GM23248 (cell line): ENCODE results near the gene INTS1. TPM values are rescaled to one million over a fixed set of nuclear protein-coding genes. Genes with fewer than 3 reads are reported as not detected.

Experiments used
- DNase-seq: peaks from one replicate; pipeline ENCODE4 v3.0.0-alpha.2; 2015
- H2AFZ ChIP-seq: fragments of 200-600 bp; sonication (generic); 2 replicates; pipeline ENCODE4 v1.6.1; 2016; ENCODE audit warnings: antibody characterized with exemption
- H3F3A ChIP-seq: fragments of 200-600 bp; sonication (generic); 2 replicates; pipeline ENCODE4 v1.6.1; 2016; ENCODE audit warnings: mild to moderate bottlenecking, antibody characterized with exemption, mixed run types; ENCODE audit not compliant: insufficient read depth
- H3K27ac ChIP-seq: fragments of 200-600 bp; sonication (generic); 2 replicates; pipeline ENCODE4 v1.5.1; 2016; ENCODE audit warnings: mild to moderate bottlenecking
- H3K27me3 ChIP-seq: fragments of 200-600 bp; sonication (generic); replicated peaks from 2 replicates; pipeline ENCODE4 v1.6.1; 2016; ENCODE audit warnings: mild to moderate bottlenecking; ENCODE audit not compliant: insufficient read depth
- H3K36me3 ChIP-seq: fragments of 200-600 bp; sonication (generic); 2 replicates; pipeline ENCODE4 v1.6.1; 2016; ENCODE audit warnings: low read depth, mild to moderate bottlenecking
- H3K4me1 ChIP-seq: fragments of 200-600 bp; sonication (generic); 2 replicates; pipeline ENCODE4 v1.6.1; 2016; ENCODE audit warnings: mild to moderate bottlenecking; ENCODE audit not compliant: insufficient read depth
- H3K4me2 ChIP-seq: fragments of 200-600 bp; sonication (generic); one replicate; pipeline ENCODE4 v1.6.1; 2016; ENCODE audit warnings: mild to moderate bottlenecking; ENCODE audit not compliant: unreplicated experiment
- H3K4me3 ChIP-seq: fragments of 200-600 bp; sonication (generic); 2 replicates; pipeline ENCODE4 v1.5.1; 2016; ENCODE audit warnings: mild to moderate bottlenecking
- H3K79me2 ChIP-seq: fragments of 200-600 bp; sonication (generic); 2 replicates; pipeline ENCODE4 v1.6.1; 2016; ENCODE audit warnings: mild to moderate bottlenecking; ENCODE audit not compliant: insufficient read depth
- H3K9ac ChIP-seq: fragments of 200-600 bp; sonication (generic); 2 replicates; pipeline ENCODE4 v1.6.1; 2016; ENCODE audit warnings: mild to moderate bottlenecking
- H3K9me2 ChIP-seq: fragments of 200-600 bp; sonication (generic); 2 replicates; pipeline ENCODE4 v1.6.1; 2016; ENCODE audit warnings: mixed run types, mild to moderate bottlenecking, moderate library complexity; ENCODE audit not compliant: insufficient read depth
- H3K9me3 ChIP-seq: fragments of 200-600 bp; sonication (generic); one replicate; pipeline ENCODE4 v1.6.1; 2017; ENCODE audit warnings: low read depth
- H4K20me1 ChIP-seq: fragments of 200-600 bp; sonication (generic); 2 replicates; pipeline ENCODE4 v1.6.0; 2016; ENCODE audit not compliant: insufficient read depth
- EZH2 ChIP-seq: fragments of 200-600 bp; sonication (generic); IDR thresholded peaks from 2 replicates; pipeline ENCODE4 v1.6.1; 2018; ENCODE audit warnings: antibody characterized with exemption, mild to moderate bottlenecking; ENCODE audit not compliant: insufficient read depth, poor library complexity, severe bottlenecking
- EZH2phosphoT487 ChIP-seq: fragments of 200-600 bp; sonication (generic); IDR thresholded peaks from 2 replicates; pipeline ENCODE4 v1.6.1; 2018; ENCODE audit warnings: antibody characterized with exemption, moderate library complexity, mild to moderate bottlenecking, low read depth; ENCODE audit not compliant: insufficient read depth
- WGBS, 2 experiments: methylation state at CpG; one replicate each; pipeline ENCODE4 v1.1.6; 2015 to 2017; ENCODE audit warnings: low lambda C conversion rate in 2 of 2, low coverage in 1 of 2; ENCODE audit errors: missing lambda C conversion rate in 2 of 2; 5-methylcytosine and 5-hydroxymethylcytosine counted together
- in situ Hi-C: fragments of 300-500 bp; cut with MboI; formaldehyde crosslinking; loops from 2 replicates; pipeline ENCODE4 v1.15.0; 2020
- polyA plus RNA-seq: library from polyadenylated mRNA; unstranded; fragments of >200 nt; fragmentation: Nextera tagmentation; extraction: Ambion mirVana; gene quantifications from 2 replicates; pipeline ENCODE4 v1.2.1, GENCODE V29; 2016
- total RNA-seq: library from RNA; depleted of rRNA; stranded (reverse); fragments of >200 nt; shearing (Covaris generic); gene quantifications from 2 replicates; pipeline ENCODE4 v1.2.3, GENCODE V29; 2014

Gene INTS1
- total and polyA plus RNA-seq, 2 experiments from 2014 or later: 25.4 to 44.7 TPM

DNA sequence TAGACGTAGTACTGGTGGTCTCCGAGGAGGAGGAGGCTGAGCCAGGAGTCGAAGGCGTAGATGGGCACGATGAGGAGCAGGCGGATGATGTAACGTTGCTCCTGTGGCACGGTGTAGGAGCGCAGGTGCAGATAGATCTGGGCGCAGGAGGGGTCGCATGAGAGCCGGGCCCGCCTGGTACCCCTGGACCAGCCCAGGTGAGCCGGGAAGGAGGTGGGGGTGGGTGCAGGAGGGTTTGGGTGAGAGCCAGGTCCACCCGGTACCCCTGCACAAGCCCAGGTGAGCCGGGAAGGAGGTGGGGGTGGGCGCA, 46.6 kb upstream of the INTS1 start:
- Histone ChIP-seq H3K27ac (no peak overlapping the region), H3K36me3 (no peaks in the 10 kb centered on the region), H3K4me3 (no peak overlapping the region), H3K9me3 (no peaks in the 10 kb centered on the region), H3K27me3 (no peaks in the 10 kb centered on the region), H3F3A (no peaks in the 10 kb centered on the region), H3K4me2 (no peak overlapping the region), H3K4me1 (peaks cover 9% of the 10 kb centered on the region), H2AFZ (no peak overlapping the region), H3K9ac (no peak overlapping the region), H3K79me2 (no peaks in the 10 kb centered on the region), H4K20me1 (no peaks in the 10 kb centered on the region), H3K9me2 (no peaks in the 10 kb centered on the region)
- TF ChIP-seq EZH2phosphoT487: no peak
- TF ChIP-seq EZH2: no peak
- in situ Hi-C loops: no loop called here
- DNase-seq: no peak
- WGBS, 2 experiments: 96 to 100% methylated on average over 11 to 17 of the region's 17 CpGs

DNA sequence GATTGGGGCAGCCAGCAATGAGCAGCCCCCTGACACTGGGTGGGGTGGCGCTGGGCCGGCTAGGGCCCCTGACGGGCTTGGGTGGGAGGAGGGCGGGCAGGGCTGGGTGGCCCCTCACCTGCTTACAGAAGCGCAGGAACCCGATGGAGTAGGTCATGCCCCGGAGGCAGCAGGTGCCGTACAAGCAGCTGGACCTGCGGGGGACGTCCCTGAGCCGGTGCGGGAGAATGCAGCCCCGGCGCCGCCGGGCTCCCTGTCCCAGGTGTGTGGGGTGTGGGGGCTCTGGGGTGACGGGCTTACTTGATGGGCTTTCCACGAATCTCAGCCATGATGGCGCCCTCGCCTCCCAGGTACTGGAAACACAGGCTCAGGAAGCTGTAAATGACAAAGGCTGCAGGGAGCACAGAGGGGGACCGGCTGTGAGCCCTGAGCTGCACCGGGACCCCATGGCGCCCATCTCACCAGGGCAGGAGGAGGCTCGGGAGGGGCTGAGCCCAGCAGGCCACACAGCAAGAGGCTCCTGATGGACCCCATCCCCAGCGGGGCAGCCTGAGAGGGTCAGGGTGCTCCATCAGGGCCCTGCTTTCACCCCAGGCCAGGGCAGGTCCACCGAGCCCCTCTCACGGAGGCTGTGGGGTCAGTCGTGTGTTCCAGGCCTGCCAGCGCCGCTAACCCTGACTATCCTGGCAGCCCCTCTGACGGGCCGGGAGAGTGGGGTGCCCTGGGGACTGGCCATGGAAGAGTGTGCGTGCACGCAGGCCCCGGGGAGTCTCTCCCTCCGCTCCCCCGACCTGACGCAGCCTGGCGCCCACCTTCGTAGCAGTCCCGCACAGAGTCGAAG, 46.0 kb upstream of the INTS1 start:
- no peaks in the 10 kb centered on the region for H3K27me3 ChIP-seq
- peaks cover 3% of the 10 kb centered on the region for H3K4me1 ChIP-seq
- H3K4me2 ChIP-seq: no peak overlapping the region
- H3K79me2 ChIP-seq: no peaks in the 10 kb centered on the region
- in situ Hi-C loops: no loop called here
- no peak overlapping the region for H3K4me3 ChIP-seq
- H3K9ac ChIP-seq: no peak overlapping the region
- H3K9me3 ChIP-seq: no peaks in the 10 kb centered on the region
- no peak for TF ChIP-seq EZH2
- TF ChIP-seq EZH2phosphoT487: no peak
- H2AFZ ChIP-seq: no peak overlapping the region
- no peaks in the 10 kb centered on the region for H3K9me2 ChIP-seq
- WGBS, 2 experiments: 80 to 81% methylated on average over 29 to 41 of the region's 42 CpGs
- no peak overlapping the region for H3K27ac ChIP-seq
- H3K36me3 ChIP-seq: no peaks in the 10 kb centered on the region
- H3F3A ChIP-seq: no peaks in the 10 kb centered on the region
- DNase-seq: no peak
- no peaks in the 10 kb centered on the region for H4K20me1 ChIP-seq

DNA sequence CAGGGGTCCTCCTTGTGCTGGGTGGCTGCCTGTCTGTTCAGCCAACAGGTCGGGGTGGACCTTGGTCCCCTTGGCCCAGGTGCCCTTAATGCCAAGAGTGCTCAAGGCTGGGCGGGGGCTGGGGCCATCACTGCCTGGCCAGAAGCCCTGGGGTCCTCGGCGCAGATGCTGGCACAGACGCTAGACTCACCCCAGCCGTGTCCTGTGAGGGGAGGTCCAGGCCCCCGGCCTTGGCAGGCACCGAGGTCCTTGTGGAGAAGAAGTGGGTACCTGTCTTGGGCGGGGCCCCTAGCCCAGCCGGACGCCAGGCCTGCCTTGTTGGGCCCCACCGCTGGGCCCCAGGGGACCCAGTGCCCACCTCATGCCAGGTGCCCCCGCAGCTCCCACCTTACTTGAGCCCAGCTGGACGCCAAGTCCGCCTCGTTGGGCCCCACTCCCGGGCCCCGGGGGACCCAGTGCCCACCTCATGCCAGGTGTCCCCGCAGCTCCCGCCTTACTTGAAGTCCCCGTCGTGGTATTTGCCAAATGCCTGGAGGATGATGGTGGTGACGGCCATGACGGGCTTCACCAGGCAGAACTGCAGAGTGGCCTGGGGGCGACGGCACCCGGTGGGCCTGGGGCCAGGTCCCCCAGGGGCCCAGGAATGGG, 45.3 kb upstream of the INTS1 start:
- no peaks in the 10 kb centered on the region for H3K27me3 ChIP-seq
- H3K9me3 ChIP-seq: no peaks in the 10 kb centered on the region
- DNase-seq: no peak
- H3K79me2 ChIP-seq: no peaks in the 10 kb centered on the region
- no peaks in the 10 kb centered on the region for H3K4me1 ChIP-seq
- 69 to 74% methylated on average over 24 to 27 of the region's 27 CpGs for WGBS, 2 experiments
- H3K27ac ChIP-seq: no peak overlapping the region
- in situ Hi-C loops: no loop called here
- H3F3A ChIP-seq: no peaks in the 10 kb centered on the region
- no peak overlapping the region for H3K9ac ChIP-seq
- no peaks in the 10 kb centered on the region for H4K20me1 ChIP-seq
- H3K4me3 ChIP-seq: no peak overlapping the region
- no peak overlapping the region for H2AFZ ChIP-seq
- TF ChIP-seq EZH2phosphoT487 (no peak), EZH2 (no peak)
- no peaks in the 10 kb centered on the region for H3K9me2 ChIP-seq
- no peak overlapping the region for H3K4me2 ChIP-seq
- no peaks in the 10 kb centered on the region for H3K36me3 ChIP-seq

DNA sequence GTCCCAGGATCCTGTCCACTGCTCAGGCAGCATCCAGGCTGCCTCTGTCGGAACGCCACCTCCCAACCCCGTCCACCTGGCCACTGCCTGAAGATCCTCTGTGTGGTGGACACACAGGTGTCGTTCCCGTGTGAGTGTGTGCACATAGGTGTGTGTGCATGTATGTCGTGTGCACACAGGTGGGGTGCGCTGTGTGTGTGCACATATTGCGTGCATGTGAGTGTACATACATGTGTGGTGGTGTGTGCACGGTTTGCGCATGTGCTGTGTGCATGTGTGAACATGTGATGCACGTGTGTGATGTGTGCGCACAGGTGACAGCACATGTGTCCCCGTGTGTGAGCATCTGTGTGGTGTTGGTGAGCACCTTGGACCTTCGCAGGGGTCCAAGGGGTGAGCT, 44.8 kb upstream of the INTS1 start:
- 77 to 78% methylated on average over 14 of the region's 14 CpGs for WGBS, 2 experiments

More for the DNA sequence above, 44.8 kb upstream of the INTS1 start:
- TF ChIP-seq EZH2: no peak
- TF ChIP-seq EZH2phosphoT487: no peak
- Histone ChIP-seq H3K79me2 (no peaks in the 10 kb centered on the region), H3K9me2 (no peaks in the 10 kb centered on the region), H3K4me1 (no peaks in the 10 kb centered on the region), H3K36me3 (no peaks in the 10 kb centered on the region), H3K9me3 (no peaks in the 10 kb centered on the region), H3K9ac (no peak overlapping the region), H3K27ac (no peak overlapping the region), H3K4me2 (no peak overlapping the region), H3K4me3 (no peak overlapping the region), H3K27me3 (no peaks in the 10 kb centered on the region), H3F3A (no peaks in the 10 kb centered on the region), H2AFZ (no peak overlapping the region), H4K20me1 (no peaks in the 10 kb centered on the region)
- in situ Hi-C loops: no loop called here
- DNase-seq: no peak
